ENCODE data around the gene KEL.

DNA sequence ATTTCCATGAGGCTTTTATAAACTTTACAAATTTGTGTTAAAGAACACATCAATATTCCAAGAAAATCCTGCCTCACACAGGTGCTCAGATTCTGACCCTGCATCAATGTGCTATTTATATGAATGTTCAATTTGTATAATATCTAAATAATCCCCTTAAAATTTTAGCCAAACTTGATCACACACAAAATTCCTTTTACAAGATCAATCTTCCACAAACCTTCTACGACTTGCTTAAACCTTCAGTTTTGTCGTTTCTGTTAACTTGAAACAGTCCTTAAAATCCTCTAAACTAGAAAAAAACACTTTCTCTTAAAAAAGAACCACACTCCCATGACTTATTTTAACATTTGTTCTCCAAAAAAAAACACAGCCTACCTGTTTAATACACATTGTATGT, 56.4 kb downstream of the KEL start:
- TF ChIP-seq POLR2A (IDR thresholded peaks at IDR 0.05; ENCODE audit: low read length) (no peak), GATA1 (IDR thresholded peaks at IDR 0.05; ENCODE audit: low read depth, low read length) (no peak)
